GM21390 (cell line): ENCODE measurements around the gene AKR7A3.
A peak's percentile ranks its signal among the peaks of the same experiment; 100 is the strongest.
"Not testable (repeated sequence)": the region's sequence is repeated elsewhere in the genome, so short reads cannot be mapped to it uniquely, and the experiment has no call there.

Source experiments
- ATAC-seq: cut with Tn5 transposase; IDR thresholded peaks from one replicate; pipeline ENCODE4 v1.9.1; 2021; ENCODE audit not compliant: unreplicated experiment

AKR7A3 gene

DNA sequence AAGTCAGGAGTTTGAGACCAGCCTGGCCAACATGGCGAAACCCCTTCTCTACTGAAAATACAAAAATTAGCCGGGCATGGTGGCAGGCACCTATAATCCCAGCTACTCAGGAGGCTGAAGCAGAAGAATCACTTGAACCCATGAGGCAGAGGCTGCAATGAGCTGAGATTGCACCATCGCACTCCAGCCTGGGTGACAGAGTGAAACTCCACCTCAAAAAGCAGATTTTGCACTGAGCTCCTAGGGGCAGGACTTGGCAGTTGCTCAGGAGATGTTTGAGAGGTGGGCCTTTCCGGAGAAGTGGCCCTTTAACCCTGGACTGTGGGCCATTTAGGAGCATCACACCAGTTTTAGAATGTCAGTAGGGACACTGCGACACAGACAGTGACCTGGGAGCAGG, 32.3 kb downstream of the AKR7A3 start:
- not testable (repeated sequence) for ATAC-seq

GRCh38 chr1:19255288-19255687, 33.3 kb downstream of the AKR7A3 start:
- no peak for ATAC-seq

- ATAC-seq: no peak
Measured at GRCh38 chr1:19254416-19254815, 34.2 kb downstream of the AKR7A3 start.

DNA sequence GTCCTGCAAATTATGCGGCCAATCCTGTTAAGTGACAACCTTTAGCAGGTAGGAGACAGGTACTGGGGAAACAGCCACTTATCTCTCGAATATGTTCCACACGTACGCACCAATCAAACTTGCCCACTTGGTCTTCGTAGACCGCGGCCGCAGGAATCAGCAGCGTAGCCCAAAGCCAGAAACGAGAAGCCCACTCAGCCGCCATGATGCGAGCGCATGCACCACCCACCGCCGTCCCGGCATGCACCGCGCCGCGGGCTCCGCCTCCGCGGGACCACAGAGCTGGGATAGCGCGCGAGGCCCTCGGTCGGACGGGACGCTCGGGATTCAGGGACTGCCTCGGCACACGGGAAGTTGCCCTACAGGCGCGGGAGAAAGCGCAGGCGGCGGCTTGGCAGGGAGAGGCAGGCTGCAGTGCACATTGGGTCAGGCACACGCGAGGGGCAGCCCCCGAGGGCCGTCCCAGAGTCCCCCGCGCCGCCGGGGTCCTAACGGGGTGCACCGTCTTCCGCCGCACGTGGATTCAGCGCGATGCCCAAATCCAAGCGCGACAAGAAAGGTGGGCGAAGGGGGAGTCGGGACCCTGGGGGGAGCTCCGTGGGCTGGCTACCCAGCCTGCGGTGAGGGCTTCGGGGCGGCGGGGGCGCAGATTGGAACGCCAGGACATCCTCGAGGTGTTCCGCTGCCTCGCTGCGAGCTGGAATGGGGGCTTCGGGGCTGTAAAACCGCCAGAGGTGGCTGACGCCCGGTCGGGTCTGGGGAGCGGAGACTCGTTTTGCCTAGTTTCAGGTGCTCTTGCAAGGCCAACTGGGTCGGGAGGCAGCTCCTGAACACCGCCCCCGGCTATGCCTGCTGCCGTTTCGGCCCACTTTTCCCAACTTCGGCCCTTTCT, 37.0 kb downstream of the AKR7A3 start, which contains the start of the genes EMC1 and MRTO4:
Gene EMC1, minus strand, starts transcription at position 220 of the 892 bp plus-strand sequence. Its CDS starts 15 bp downstream, at position 205.
Gene MRTO4, plus strand, starts transcription at position 501 of the 892 bp plus-strand sequence. Its CDS starts 31 bp downstream, at position 532.
- peak; percentile 82 for ATAC-seq

DNA sequence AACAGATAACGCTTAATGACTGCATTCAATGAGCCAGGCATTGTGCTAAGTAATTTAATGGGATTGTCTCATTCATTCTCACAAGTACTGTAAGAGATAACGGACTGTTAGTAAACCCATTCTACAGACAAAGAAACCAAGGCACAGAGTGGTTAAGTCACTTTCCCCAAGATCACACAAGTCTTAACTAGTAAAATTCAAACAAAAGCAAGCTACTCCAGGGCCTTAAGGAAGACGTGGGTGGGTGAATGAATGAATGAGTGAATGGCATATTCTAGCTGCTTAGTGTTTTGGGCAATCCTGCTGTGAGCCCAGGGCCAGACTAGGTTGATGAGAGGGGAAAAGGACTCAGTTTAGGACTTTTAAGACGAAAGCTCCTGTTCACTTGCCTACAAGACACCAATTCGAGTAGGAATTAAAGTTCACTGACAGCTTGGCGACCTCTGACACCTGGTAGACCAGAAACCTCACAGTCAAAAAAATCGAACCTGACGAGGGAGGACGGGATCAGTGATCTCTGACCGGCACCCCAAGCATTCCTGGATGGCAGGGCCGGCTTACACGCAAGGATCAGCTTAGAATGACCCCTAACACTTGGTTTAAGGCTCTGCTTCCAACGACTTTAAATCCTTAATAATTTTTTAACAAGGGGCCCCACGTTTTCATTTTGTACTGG, 37.8 kb downstream of the AKR7A3 start:
- ATAC-seq: no peak

- no peak for ATAC-seq
Measured at GRCh38 chr1:19240673-19241538, 47.7 kb downstream of the AKR7A3 start.

- no peak for ATAC-seq
Measured at GRCh38 chr1:19239876-19240275, 48.7 kb downstream of the AKR7A3 start.

- no peak for ATAC-seq
Measured at GRCh38 chr1:19234224-19234623, 54.3 kb downstream of the AKR7A3 start.
